GM12878 (cell line): ENCODE results near the gene KRTAP13-4. TPM values are rescaled to one million over a fixed set of nuclear protein-coding genes. Genes with fewer than 3 reads are reported as not detected.

ENCODE experiments used
- ATAC-seq: fragments of 200-7000 bp; cut with Tn5 transposase; 3 replicates; pipeline ENCODE4 v1.9.1; 2020; ENCODE audit warnings: mild to moderate bottlenecking, moderate library complexity
- BruUV-seq: library from RNA; stranded (reverse); fragments of 400-500 nt; replicated peaks from 2 replicates; lab custom pipeline; 2021; lab: Mats Ljungman, UMichigan
- CTCF ChIA-PET: fragments of 300-600 bp; sonication (Branson Sonifier 250); formaldehyde crosslinking; extraction: SDS; loops from one replicate; lab custom pipeline; 2021; ENCODE audit warnings: inconsistent platforms; lab: Yijun Ruan, JAX
- POLR2A ChIA-PET: fragments of 350-600 bp; formaldehyde crosslinking; extraction: SDS; loops from one replicate; lab custom pipeline; 2021; ENCODE audit warnings: inconsistent platforms; lab: Charles Lee
- RAD21 ChIA-PET: fragments of 300-600 bp; sonication (Branson Sonifier 250); formaldehyde crosslinking; loops from one replicate; lab custom pipeline; 2023; ENCODE audit warnings: antibody characterized with exemption; ENCODE audit not compliant: unreplicated experiment; lab: Charles Lee
- SMC1A ChIA-PET: fragments of 300-600 bp; sonication (Branson Sonifier 250); formaldehyde crosslinking; loops from one replicate; lab custom pipeline; 2023; ENCODE audit not compliant: unreplicated experiment, uncharacterized antibody; lab: Charles Lee
- DNase-seq: peaks from one replicate; pipeline ENCODE4 v3.0.0-alpha.2; 2011; ENCODE audit warnings: low read depth, low spot score
- FAIRE-seq: peaks from 3 replicates; lab custom pipeline; 2011; peaks lifted over from hg19 to GRCh38; lab: Jason Lieb, UNC
- H2AFZ ChIP-seq: 2 replicates; pipeline ENCODE4 v1.6.0; 2011; ENCODE audit warnings: low read depth, low read length, control low read depth; ENCODE audit not compliant: control insufficient read depth
- H3K27ac ChIP-seq: 2 replicates; pipeline ENCODE4 v1.5.1; 2011; ENCODE audit warnings: control low read depth; ENCODE audit not compliant: control insufficient read depth, insufficient read depth
- H3K27me3 ChIP-seq, 2 experiments: replicated peaks in 1 of 2; 2 replicates each; pipeline versions ENCODE4 v1.6.0 to v1.6.1; 2011; ENCODE audit warnings: low read length in 1 of 2; ENCODE audit not compliant: control insufficient read depth in 2 of 2, insufficient read depth in 2 of 2
- H3K36me3 ChIP-seq, 2 experiments: 2 replicates each; pipeline ENCODE4 v1.5.1; 2011; ENCODE audit warnings: low read length in 1 of 2; ENCODE audit not compliant: control insufficient read depth in 2 of 2, insufficient read depth in 2 of 2
- H3K4me1 ChIP-seq: 2 replicates; pipeline ENCODE4 v1.6.1; 2011; ENCODE audit warnings: mild to moderate bottlenecking, low read length, moderate library complexity, mixed read lengths; ENCODE audit not compliant: control insufficient read depth, insufficient read depth
- H3K4me2 ChIP-seq: 2 replicates; pipeline ENCODE4 v1.6.0; 2011; ENCODE audit warnings: control low read depth; ENCODE audit not compliant: control insufficient read depth, insufficient read depth
- H3K4me3 ChIP-seq: fragments of 200-600 bp; sonication (generic); 2 replicates; pipeline ENCODE4 v1.5.1; 2016
- H3K79me2 ChIP-seq: 2 replicates; pipeline ENCODE4 v1.6.0; 2011; ENCODE audit warnings: low read length; ENCODE audit not compliant: control insufficient read depth, insufficient read depth
- H3K9ac ChIP-seq: 2 replicates; pipeline ENCODE4 v1.8.0; 2011; ENCODE audit warnings: low read length, control low read depth, mixed read lengths; ENCODE audit not compliant: control insufficient read depth, insufficient read depth
- H3K9me3 ChIP-seq: replicated peaks from 3 replicates; pipeline ENCODE4 v1.5.1; 2011; ENCODE audit warnings: mild to moderate bottlenecking, low read length; ENCODE audit not compliant: control insufficient read depth, insufficient read depth
- H4K20me1 ChIP-seq: 2 replicates; pipeline ENCODE4 v1.6.0; 2011; ENCODE audit not compliant: control insufficient read depth, insufficient read depth
- ASH2L ChIP-seq: fragments of 300-600, 200-600 bp; sonication (generic); IDR thresholded peaks from 2 replicates; pipeline ENCODE4 v1.6.1; 2017; ENCODE audit warnings: low read depth, mild to moderate bottlenecking, borderline replicate concordance
- CREB1 ChIP-seq: IDR thresholded peaks from 2 replicates; pipeline ENCODE4 v1.6.1; 2012; ENCODE audit warnings: low read depth, mild to moderate bottlenecking, inconsistent platforms
- ELK1 ChIP-seq: IDR thresholded peaks from 2 replicates; pipeline ENCODE4 v1.6.1; 2012; ENCODE audit warnings: low read depth, low read length, improper control_type of control experiment
- FOS ChIP-seq: IDR thresholded peaks from 3 replicates; pipeline ENCODE4 v1.6.1; 2011; ENCODE audit warnings: borderline replicate concordance; ENCODE audit not compliant: insufficient read length; ENCODE audit errors: extremely low read depth
- FOXK2 ChIP-seq: fragments of 450-650 bp; IDR thresholded peaks from 2 replicates; pipeline ENCODE4 v1.6.1; 2017; ENCODE audit warnings: mild to moderate bottlenecking, moderate library complexity
- HDAC2 ChIP-seq: fragments of 200-600 bp; sonication (generic); IDR thresholded peaks from 2 replicates; pipeline ENCODE4 v1.6.1; 2017
- KAT2A ChIP-seq: conservative IDR thresholded peaks from 2 replicates; pipeline ENCODE4 v1.6.1; 2011; ENCODE audit warnings: low read depth, low read length; ENCODE audit not compliant: control insufficient read depth
- MXI1 ChIP-seq: fragments of 150-350 bp; IDR thresholded peaks from 2 replicates; pipeline ENCODE4 v1.6.1; 2011; ENCODE audit warnings: low read depth, mild to moderate bottlenecking, inconsistent platforms, low read length, improper control_type of control experiment
- NBN ChIP-seq: fragments of 450-650 bp; IDR thresholded peaks from 2 replicates; pipeline ENCODE4 v1.6.1; 2016
- NFYA ChIP-seq: IDR thresholded peaks from 2 replicates; pipeline ENCODE4 v1.6.1; 2011; ENCODE audit warnings: low read depth, mild to moderate bottlenecking, low read length, improper control_type of control experiment, borderline replicate concordance
- PML ChIP-seq: IDR thresholded peaks from 2 replicates; pipeline ENCODE4 v1.6.1; 2012; ENCODE audit warnings: low read length, inconsistent platforms
- POU2F2 ChIP-seq: IDR thresholded peaks from 3 replicates; pipeline ENCODE4 v1.6.1; 2011; ENCODE audit warnings: low read depth, mild to moderate bottlenecking, low read length, borderline replicate concordance
- RFX5 ChIP-seq: IDR thresholded peaks from 2 replicates; pipeline ENCODE4 v1.6.1; 2011; ENCODE audit warnings: low read depth, low read length, improper control_type of control experiment
- SPI1 ChIP-seq: IDR thresholded peaks from 2 replicates; pipeline ENCODE4 v1.6.1; 2011; ENCODE audit warnings: low read depth, mild to moderate bottlenecking, low read length, moderate library complexity, borderline replicate concordance; ENCODE audit not compliant: insufficient read depth
- SUZ12 ChIP-seq: fragments of 200-600 bp; sonication (generic); IDR thresholded peaks from one replicate; pipeline ENCODE4 v1.6.1; 2018; ENCODE audit warnings: antibody characterized with exemption, mild to moderate bottlenecking; ENCODE audit not compliant: unreplicated experiment
- YY1 ChIP-seq: IDR thresholded peaks from 2 replicates; pipeline ENCODE4 v1.6.1; 2011; ENCODE audit warnings: low read depth, mild to moderate bottlenecking, low read length
- ZNF217 ChIP-seq: fragments of 450-650 bp; IDR thresholded peaks from 2 replicates; pipeline ENCODE4 v1.6.1; 2017; ENCODE audit warnings: antibody characterized with exemption, mild to moderate bottlenecking
- ZSCAN29 ChIP-seq: fragments of 450-650 bp; IDR thresholded peaks from 2 replicates; pipeline ENCODE4 v1.6.1; 2017; ENCODE audit warnings: mild to moderate bottlenecking, moderate library complexity
- WGBS: methylation state at CpG from one replicate; pipeline ENCODE4 v1.1.6; 2016; ENCODE audit warnings: low lambda C conversion rate; ENCODE audit not compliant: insufficient replicate concordance, insufficient coverage; ENCODE audit errors: missing lambda C conversion rate; 5-methylcytosine and 5-hydroxymethylcytosine counted together
- in situ Hi-C: fragments of 300-500 bp; cut with MboI; formaldehyde crosslinking; loops from 9 replicates; pipeline ENCODE4 v1.14.3; 2018; ENCODE audit warnings: mixed read lengths
- intact Hi-C: fragments of 100-400 bp; cut with micrococcal nuclease; formaldehyde crosslinking; loops from one replicate; pipeline ENCODE4 v1.14.2; 2022; ENCODE audit not compliant: unreplicated experiment
- polyA plus RNA-seq, 11 experiments: library from polyadenylated mRNA; depleted of rRNA in 4 of 11; unstranded in 6 of 11; stranded (reverse) in 5 of 11; fragments of >200 nt; fragmentation: Nextera tagmentation in 4 of 11; fragmentation: Illumina TruSeq in 1 of 11; extraction: Ambion mirVana in 4 of 11; extraction: Trizol in 1 of 11; gene quantifications; 1 replicate in 1 of 11; 2 replicates in 10 of 11; pipeline versions ENCODE4 v1.2.1 to v1.2.3, GENCODE V29; 2011 to 2016; ENCODE audit warnings: inconsistent platforms in 2 of 11, missing spikeins in 2 of 11, low read depth in 1 of 11
- total RNA-seq, 4 experiments: library from RNA; depleted of rRNA in 3 of 4; stranded (reverse); fragments of >200 nt in 3 of 4; fragmentation: Illumina TruSeq in 1 of 4; extraction: Trizol in 1 of 4; gene quantifications; 2 replicates each; pipeline versions ENCODE4 v1.2.1 to v1.2.3, GENCODE V29; 2013 to 2021
- TF ChIP-seq, protein P1 (sequence below): fragments of 450-650 bp; IDR thresholded peaks from 2 replicates; pipeline ENCODE4 v1.6.1; 2017; ENCODE audit warnings: mild to moderate bottlenecking

Gene KRTAP13-4
- total and polyA plus RNA-seq, 10 of the 15 experiments (the other 5 are each of a cell fraction or from before 2014, with no cell fraction given), result not detected

- Histone ChIP-seq H3K4me3 (no peak overlapping the region), H3K27ac (no peak overlapping the region), H3K4me1 (no peaks in the 10 kb centered on the region), H3K79me2 (no peaks in the 10 kb centered on the region), H3K27me3 (no peaks in the 10 kb centered on the region), H2AFZ (no peak overlapping the region), H3K9ac (no peak overlapping the region), H3K9me3 (no peaks in the 10 kb centered on the region), H4K20me1 (no peaks in the 10 kb centered on the region), H3K36me3 (no peaks in the 10 kb centered on the region), H3K4me2 (no peak overlapping the region)
- in situ Hi-C loops, result no loop called here
- no peak for DNase-seq
- ChIA-PET RAD21 (no interaction called here), CTCF (no interaction called here), POLR2A (no interaction called here), SMC1A (no interaction called here)
- intact Hi-C loops, result no loop called here
- FAIRE-seq, result no peak
- no peak for ATAC-seq
- 2% methylated on average over 2 of the region's 2 CpGs for WGBS
- no TSS peak for BruUV-seq
- TF ChIP-seq SUZ12 (no peak), POU2F2 (no peak), CREB1 (no peak)
These were observed 38.5 kb upstream of the KRTAP13-4 start for GRCh38 chr21:30391492-30392025.

DNA sequence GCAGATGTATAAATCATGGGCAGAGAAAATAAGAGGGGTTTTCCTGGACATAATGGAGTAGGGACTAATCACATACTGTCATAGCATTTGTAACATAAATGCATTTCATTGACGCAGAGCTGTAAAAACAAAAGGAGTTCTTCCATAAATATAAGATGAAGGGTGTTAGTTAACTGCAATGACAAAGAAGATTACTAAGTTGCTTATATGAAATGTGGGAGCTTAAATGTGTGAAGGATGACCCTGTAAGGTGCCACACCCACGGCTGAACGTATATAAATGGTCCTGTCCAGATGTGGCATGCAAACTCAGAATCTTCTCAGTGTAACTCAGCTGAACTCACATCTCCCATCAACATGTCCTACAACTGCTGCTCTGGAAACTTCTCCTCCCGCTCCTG is 34.3 kb upstream of the KRTAP13-4 start, which contains the start of gene KRTAP13-1:
KRTAP13-1 (plus strand) TSS at position 301 of the 400 bp plus-strand sequence; CDS start at position 357, 56 bp downstream.
- Histone ChIP-seq H3K4me3 (no peak within 1 kb of the TSS), H3K4me1 (no peaks in the 10 kb centered on the region), H4K20me1 (no peaks in the 10 kb centered on the region), H3K9me3 (no peaks in the 10 kb centered on the region), H3K27me3 (no peaks in the 10 kb centered on the region), H3K79me2 (no peaks in the 10 kb centered on the region), H3K9ac (no peak within 1 kb of the TSS), H3K4me2 (no peak within 1 kb of the TSS), H3K27ac (no peak within 1 kb of the TSS), H2AFZ (no peak within 1 kb of the TSS), H3K36me3 (no peaks in the 10 kb centered on the region)
- CTCF ChIA-PET, result no interaction called here
- intact Hi-C loops (no loop called here), in situ Hi-C loops (no loop called here)
- no TSS peak for BruUV-seq
- 0% methylated on average over 4 of the region's 4 CpGs for WGBS
- FAIRE-seq (no peak), DNase-seq (no peak), ATAC-seq (no peak)
- SMC1A ChIA-PET, result no interaction called here
- POLR2A ChIA-PET, result no interaction called here
- RAD21 ChIA-PET, result no interaction called here
- TF ChIP-seq ELK1, result no peak
- TF ChIP-seq FOXK2, result no peak
- no peak for TF ChIP-seq NFYA
- no peak for TF ChIP-seq ZNF217
- no peak for TF ChIP-seq FOS
- TF ChIP-seq NBN, result no peak
- TF ChIP-seq ZSCAN29, result no peak
- no peak for TF ChIP-seq PML
- TF ChIP-seq, protein P1, sequence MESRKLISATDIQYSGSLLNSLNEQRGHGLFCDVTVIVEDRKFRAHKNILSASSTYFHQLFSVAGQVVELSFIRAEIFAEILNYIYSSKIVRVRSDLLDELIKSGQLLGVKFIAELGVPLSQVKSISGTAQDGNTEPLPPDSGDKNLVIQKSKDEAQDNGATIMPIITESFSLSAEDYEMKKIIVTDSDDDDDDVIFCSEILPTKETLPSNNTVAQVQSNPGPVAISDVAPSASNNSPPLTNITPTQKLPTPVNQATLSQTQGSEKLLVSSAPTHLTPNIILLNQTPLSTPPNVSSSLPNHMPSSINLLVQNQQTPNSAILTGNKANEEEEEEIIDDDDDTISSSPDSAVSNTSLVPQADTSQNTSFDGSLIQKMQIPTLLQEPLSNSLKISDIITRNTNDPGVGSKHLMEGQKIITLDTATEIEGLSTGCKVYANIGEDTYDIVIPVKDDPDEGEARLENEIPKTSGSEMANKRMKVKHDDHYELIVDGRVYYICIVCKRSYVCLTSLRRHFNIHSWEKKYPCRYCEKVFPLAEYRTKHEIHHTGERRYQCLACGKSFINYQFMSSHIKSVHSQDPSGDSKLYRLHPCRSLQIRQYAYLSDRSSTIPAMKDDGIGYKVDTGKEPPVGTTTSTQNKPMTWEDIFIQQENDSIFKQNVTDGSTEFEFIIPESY, result no peak
- TF ChIP-seq ASH2L, result no peak
- TF ChIP-seq HDAC2, result no peak
- no peak for TF ChIP-seq KAT2A
- no peak for TF ChIP-seq RFX5
- no peak for TF ChIP-seq YY1
- TF ChIP-seq MXI1, result no peak
- no peak for TF ChIP-seq SPI1
- TF ChIP-seq CREB1, result no peak
